ENCODE results near the gene CD3D.

DNA sequence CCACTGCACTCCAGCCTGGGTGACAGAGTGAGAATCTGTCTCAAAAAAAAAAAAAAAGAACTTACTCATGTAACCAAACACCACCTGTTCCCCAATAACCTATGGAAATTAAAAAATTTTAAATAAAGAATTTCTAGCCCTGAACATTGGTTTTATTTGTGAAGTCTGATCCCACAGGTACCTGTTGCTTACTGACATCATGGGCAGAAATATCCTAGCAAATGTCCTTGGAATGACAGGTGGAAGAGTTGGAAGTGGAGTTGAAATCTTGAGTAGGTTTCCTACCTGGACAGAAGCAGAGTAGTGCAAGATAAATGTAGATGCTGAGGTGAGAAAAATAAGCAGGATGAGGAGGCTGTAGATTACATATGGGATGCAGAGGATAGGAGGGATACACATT is 17.2 kb downstream of the CD3D start:
- TF ChIP-seq CTCF (IDR thresholded peaks at IDR 0.05) (no peak), POLR2A (IDR thresholded peaks at IDR 0.05) (no peak)

Measured in lower leg skin (tissue), 3 donors.